AG09309 (cell line): Measurements from ENCODE around the gene SLC49A4.

Experiments used
- DNase-seq: peaks from one replicate; pipeline ENCODE4 v3.0.0-alpha.2; 2010; ENCODE audit warnings: low read depth
- H3K4me3 ChIP-seq: 2 replicates; pipeline ENCODE4 v1.5.1; 2011; ENCODE audit warnings: mild to moderate bottlenecking, low read depth, low read length, moderate library complexity; ENCODE audit not compliant: control insufficient read depth
- TF ChIP-seq, protein P1 (sequence below): IDR thresholded peaks from 2 replicates; pipeline ENCODE4 v1.5.1; 2011; ENCODE audit warnings: mild to moderate bottlenecking, low read depth, low read length, inconsistent platforms; ENCODE audit not compliant: insufficient read depth, control insufficient read depth; ENCODE audit errors: missing control alignments

SLC49A4 gene

GRCh38 chr3:122773944-122774509, 20.8 kb upstream of the SLC49A4 start:
- DNase-seq, result no peak
- H3K4me3 ChIP-seq, result no peak overlapping the region
- TF ChIP-seq, protein P1, sequence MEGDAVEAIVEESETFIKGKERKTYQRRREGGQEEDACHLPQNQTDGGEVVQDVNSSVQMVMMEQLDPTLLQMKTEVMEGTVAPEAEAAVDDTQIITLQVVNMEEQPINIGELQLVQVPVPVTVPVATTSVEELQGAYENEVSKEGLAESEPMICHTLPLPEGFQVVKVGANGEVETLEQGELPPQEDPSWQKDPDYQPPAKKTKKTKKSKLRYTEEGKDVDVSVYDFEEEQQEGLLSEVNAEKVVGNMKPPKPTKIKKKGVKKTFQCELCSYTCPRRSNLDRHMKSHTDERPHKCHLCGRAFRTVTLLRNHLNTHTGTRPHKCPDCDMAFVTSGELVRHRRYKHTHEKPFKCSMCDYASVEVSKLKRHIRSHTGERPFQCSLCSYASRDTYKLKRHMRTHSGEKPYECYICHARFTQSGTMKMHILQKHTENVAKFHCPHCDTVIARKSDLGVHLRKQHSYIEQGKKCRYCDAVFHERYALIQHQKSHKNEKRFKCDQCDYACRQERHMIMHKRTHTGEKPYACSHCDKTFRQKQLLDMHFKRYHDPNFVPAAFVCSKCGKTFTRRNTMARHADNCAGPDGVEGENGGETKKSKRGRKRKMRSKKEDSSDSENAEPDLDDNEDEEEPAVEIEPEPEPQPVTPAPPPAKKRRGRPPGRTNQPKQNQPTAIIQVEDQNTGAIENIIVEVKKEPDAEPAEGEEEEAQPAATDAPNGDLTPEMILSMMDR, result no peak

- no peak for DNase-seq
- H3K4me3 ChIP-seq, result no peak overlapping the region
- TF ChIP-seq, protein P1, result peak; percentile 13
Observed at GRCh38 chr3:122774564-122774963, 20.3 kb upstream of the SLC49A4 start.

GRCh38 chr3:122776675-122777468, 18.0 kb upstream of the SLC49A4 start:
- no peak overlapping the region for H3K4me3 ChIP-seq
- DNase-seq, result no peak
- TF ChIP-seq, protein P1, result no peak

- no peak overlapping the region for H3K4me3 ChIP-seq
- DNase-seq, result no peak
- TF ChIP-seq, protein P1, result no peak
Observed at GRCh38 chr3:122777563-122777962, 17.3 kb upstream of the SLC49A4 start.

DNA sequence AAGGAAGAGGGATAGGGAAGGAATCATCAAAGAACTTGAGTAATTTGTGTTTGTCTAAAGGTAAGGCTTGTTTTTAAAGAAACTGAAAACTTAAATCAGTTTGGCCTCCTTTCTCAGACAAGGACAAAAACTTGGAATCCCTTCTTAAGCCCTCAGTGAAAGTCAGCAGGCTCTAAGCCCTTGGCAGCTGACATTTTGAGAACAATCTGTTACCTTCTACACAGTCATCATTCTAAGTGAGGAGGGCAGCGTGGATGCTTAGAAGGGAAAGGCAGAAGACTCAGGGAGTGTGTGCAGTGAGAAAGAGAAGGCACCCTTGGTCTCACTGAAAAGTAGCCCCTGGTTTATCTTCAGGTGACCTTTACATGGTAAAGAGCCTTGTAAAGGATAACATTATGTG, 12.1 kb upstream of the SLC49A4 start:
- no peak overlapping the region for H3K4me3 ChIP-seq
- TF ChIP-seq, protein P1, result no peak
- no peak for DNase-seq

DNA sequence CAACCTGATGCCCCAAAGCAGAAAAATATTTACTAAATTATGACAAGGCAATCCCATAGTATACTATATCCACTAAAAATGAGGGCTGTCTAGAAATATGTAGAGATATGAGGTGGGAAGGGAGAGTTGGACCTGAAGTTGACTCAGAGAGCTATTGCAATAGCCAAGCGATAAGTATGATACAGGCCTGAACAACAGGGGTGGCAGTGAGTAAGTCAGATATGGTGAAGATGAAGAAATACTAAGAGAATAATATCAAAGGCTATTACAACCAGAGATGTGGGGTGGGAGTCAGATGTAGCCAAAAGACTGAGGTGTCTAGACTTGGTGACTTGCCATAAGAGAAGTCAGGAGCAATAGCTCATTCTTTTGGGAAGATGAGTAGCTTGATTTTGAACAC, 10.4 kb upstream of the SLC49A4 start:
- DNase-seq, result no peak
- TF ChIP-seq, protein P1, result no peak
- no peak overlapping the region for H3K4me3 ChIP-seq
